GM23338 (cell line): Measurements from ENCODE around the gene GNL2. TPM values are rescaled to one million over a fixed set of nuclear protein-coding genes. Genes with fewer than 3 reads are reported as not detected.

Source experiments
- ATAC-seq: fragments of 200-7000 bp; cut with Tn5 transposase; 3 replicates; pipeline ENCODE4 v1.9.1; 2020
- DNase-seq: peaks from one replicate; pipeline ENCODE4 v3.0.0-alpha.2; 2015; ENCODE audit warnings: low spot score
- H2AFZ ChIP-seq: fragments of 200-600 bp; sonication (generic); 2 replicates; pipeline ENCODE4 v1.8.0; 2016; ENCODE audit warnings: antibody characterized with exemption, mild to moderate bottlenecking, moderate library complexity
- H3F3A ChIP-seq: fragments of 200-600 bp; sonication (generic); replicated peaks from 2 replicates; pipeline ENCODE4 v1.8.0; 2017; ENCODE audit warnings: antibody characterized with exemption, mixed run types, low read depth
- H3K27ac ChIP-seq: fragments of 200-600 bp; sonication (generic); 2 replicates; pipeline ENCODE4 v1.6.1; 2016; ENCODE audit warnings: low read depth
- H3K27me3 ChIP-seq: fragments of 200-600 bp; sonication (generic); 2 replicates; pipeline ENCODE4 v1.8.0; 2016; ENCODE audit warnings: mild to moderate bottlenecking, mixed run types, moderate library complexity; ENCODE audit not compliant: insufficient read depth
- H3K36me3 ChIP-seq: fragments of 200-600 bp; sonication (generic); 2 replicates; pipeline ENCODE4 v1.8.0; 2016; ENCODE audit warnings: mild to moderate bottlenecking; ENCODE audit not compliant: insufficient read depth
- H3K4me1 ChIP-seq: fragments of 200-600 bp; sonication (generic); 2 replicates; pipeline ENCODE4 v1.8.0; 2016; ENCODE audit warnings: mild to moderate bottlenecking, moderate library complexity; ENCODE audit not compliant: insufficient read depth
- H3K4me2 ChIP-seq: fragments of 200-600 bp; sonication (generic); 2 replicates; pipeline ENCODE4 v1.7.1; 2017; ENCODE audit warnings: mixed run types
- H3K4me3 ChIP-seq: fragments of 200-600 bp; sonication (generic); 2 replicates; pipeline ENCODE4 v1.6.1; 2016; ENCODE audit warnings: mixed run types
- H3K79me2 ChIP-seq: fragments of 200-600 bp; sonication (generic); replicated peaks from 2 replicates; pipeline ENCODE4 v1.8.0; 2017; ENCODE audit warnings: mild to moderate bottlenecking; ENCODE audit not compliant: insufficient read depth
- H3K9me2 ChIP-seq: fragments of 200-600 bp; sonication (generic); 2 replicates; pipeline ENCODE4 v1.8.0; 2017; ENCODE audit not compliant: insufficient read depth
- H4K20me1 ChIP-seq: fragments of 200-600 bp; sonication (generic); replicated peaks from 2 replicates; pipeline ENCODE4 v1.8.0; 2017; ENCODE audit warnings: mild to moderate bottlenecking; ENCODE audit not compliant: insufficient read depth
- H3K27ac Mint-ChIP-seq: 2 replicates; pipeline ENCODE4 v1.8.0; 2020; ENCODE audit warnings: inconsistent platforms, mild to moderate bottlenecking, moderate library complexity, mixed read lengths
- H3K27me3 Mint-ChIP-seq: 3 replicates; pipeline ENCODE4 v1.8.0; 2022; ENCODE audit warnings: low read depth, mild to moderate bottlenecking, moderate library complexity, mixed read lengths, inconsistent platforms; ENCODE audit not compliant: insufficient read depth, poor library complexity
- H3K36me3 Mint-ChIP-seq: 3 replicates; pipeline ENCODE4 v1.8.0; 2021; ENCODE audit warnings: low read depth, mild to moderate bottlenecking, inconsistent platforms, moderate library complexity, mixed read lengths
- H3K4me1 Mint-ChIP-seq: 3 replicates; pipeline ENCODE4 v1.8.0; 2020; ENCODE audit warnings: mild to moderate bottlenecking, inconsistent platforms, mixed read lengths
- H3K4me3 Mint-ChIP-seq: 3 replicates; pipeline ENCODE4 v1.8.0; 2021; ENCODE audit warnings: moderate library complexity, mild to moderate bottlenecking, inconsistent platforms, mixed read lengths
- H3K9me3 Mint-ChIP-seq: 3 replicates; pipeline ENCODE4 v1.8.0; 2020; ENCODE audit warnings: moderate library complexity, mild to moderate bottlenecking, inconsistent platforms, mixed read lengths
- CREB1 ChIP-seq: fragments of 250-450 bp; sonication (Bioruptor Pico); IDR thresholded peaks from 2 replicates; pipeline ENCODE4 v1.5.0; 2020; ENCODE audit warnings: low read depth, mild to moderate bottlenecking, moderate library complexity
- ETS1 ChIP-seq: IDR thresholded peaks from 2 replicates; pipeline ENCODE4 v1.6.1; 2016; ENCODE audit warnings: antibody characterized with exemption
- EZH2 ChIP-seq: fragments of 200-600 bp; sonication (generic); IDR thresholded peaks from one replicate; pipeline ENCODE4 v1.8.0; 2017; ENCODE audit warnings: antibody characterized with exemption, mild to moderate bottlenecking, low read depth; ENCODE audit not compliant: unreplicated experiment
- EZH2phosphoT487 ChIP-seq: fragments of 200-600 bp; sonication (generic); IDR thresholded peaks from one replicate; pipeline ENCODE4 v1.8.1; 2018; ENCODE audit warnings: antibody characterized with exemption; ENCODE audit not compliant: unreplicated experiment
- JUNB ChIP-seq: IDR thresholded peaks from one replicate; pipeline ENCODE4 v1.6.1; 2016; ENCODE audit warnings: antibody characterized with exemption; ENCODE audit not compliant: unreplicated experiment
- NANOG ChIP-seq: IDR thresholded peaks from 2 replicates; pipeline ENCODE4 v1.6.1; 2016; ENCODE audit warnings: antibody characterized with exemption, borderline replicate concordance
- POLR2AphosphoS5 ChIP-seq: IDR thresholded peaks from 2 replicates; pipeline ENCODE4 v1.6.1; 2016; ENCODE audit warnings: antibody characterized with exemption, low read depth
- STAT1 ChIP-seq: IDR thresholded peaks from one replicate; pipeline ENCODE4 v1.6.1; 2016; ENCODE audit warnings: antibody characterized with exemption; ENCODE audit not compliant: unreplicated experiment
- ZNF114 ChIP-seq: fragments of 250-450 bp; sonication (Bioruptor Pico); IDR thresholded peaks from 2 replicates; pipeline ENCODE4 v1.5.0; 2020; ENCODE audit warnings: mild to moderate bottlenecking, moderate library complexity
- polyA plus RNA-seq: library from polyadenylated mRNA; unstranded; fragments of >200 nt; fragmentation: Nextera tagmentation; extraction: Ambion mirVana; gene quantifications from 2 replicates; pipeline ENCODE4 v1.2.1, GENCODE V29; 2016
- total RNA-seq: library from RNA; depleted of rRNA; stranded (reverse); fragments of >200 nt; shearing (Covaris generic); gene quantifications from 2 replicates; pipeline ENCODE4 v1.2.3, GENCODE V29; 2014
- TF ChIP-seq, protein P1 (sequence below): IDR thresholded peaks from one replicate; pipeline ENCODE4 v1.6.1; 2018; ENCODE audit warnings: antibody characterized with exemption; ENCODE audit not compliant: unreplicated experiment

The GNL2 gene
- total and polyA plus RNA-seq, 2 experiments from 2014 or later: 78.4 to 121 TPM

GRCh38 chr1:37567023-37567422, 28.7 kb downstream of the GNL2 start (continued):
- TF ChIP-seq, protein P1, sequence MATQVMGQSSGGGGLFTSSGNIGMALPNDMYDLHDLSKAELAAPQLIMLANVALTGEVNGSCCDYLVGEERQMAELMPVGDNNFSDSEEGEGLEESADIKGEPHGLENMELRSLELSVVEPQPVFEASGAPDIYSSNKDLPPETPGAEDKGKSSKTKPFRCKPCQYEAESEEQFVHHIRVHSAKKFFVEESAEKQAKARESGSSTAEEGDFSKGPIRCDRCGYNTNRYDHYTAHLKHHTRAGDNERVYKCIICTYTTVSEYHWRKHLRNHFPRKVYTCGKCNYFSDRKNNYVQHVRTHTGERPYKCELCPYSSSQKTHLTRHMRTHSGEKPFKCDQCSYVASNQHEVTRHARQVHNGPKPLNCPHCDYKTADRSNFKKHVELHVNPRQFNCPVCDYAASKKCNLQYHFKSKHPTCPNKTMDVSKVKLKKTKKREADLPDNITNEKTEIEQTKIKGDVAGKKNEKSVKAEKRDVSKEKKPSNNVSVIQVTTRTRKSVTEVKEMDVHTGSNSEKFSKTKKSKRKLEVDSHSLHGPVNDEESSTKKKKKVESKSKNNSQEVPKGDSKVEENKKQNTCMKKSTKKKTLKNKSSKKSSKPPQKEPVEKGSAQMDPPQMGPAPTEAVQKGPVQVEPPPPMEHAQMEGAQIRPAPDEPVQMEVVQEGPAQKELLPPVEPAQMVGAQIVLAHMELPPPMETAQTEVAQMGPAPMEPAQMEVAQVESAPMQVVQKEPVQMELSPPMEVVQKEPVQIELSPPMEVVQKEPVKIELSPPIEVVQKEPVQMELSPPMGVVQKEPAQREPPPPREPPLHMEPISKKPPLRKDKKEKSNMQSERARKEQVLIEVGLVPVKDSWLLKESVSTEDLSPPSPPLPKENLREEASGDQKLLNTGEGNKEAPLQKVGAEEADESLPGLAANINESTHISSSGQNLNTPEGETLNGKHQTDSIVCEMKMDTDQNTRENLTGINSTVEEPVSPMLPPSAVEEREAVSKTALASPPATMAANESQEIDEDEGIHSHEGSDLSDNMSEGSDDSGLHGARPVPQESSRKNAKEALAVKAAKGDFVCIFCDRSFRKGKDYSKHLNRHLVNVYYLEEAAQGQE: no peak
- TF ChIP-seq EZH2phosphoT487 (no peak), JUNB (no peak)

DNA sequence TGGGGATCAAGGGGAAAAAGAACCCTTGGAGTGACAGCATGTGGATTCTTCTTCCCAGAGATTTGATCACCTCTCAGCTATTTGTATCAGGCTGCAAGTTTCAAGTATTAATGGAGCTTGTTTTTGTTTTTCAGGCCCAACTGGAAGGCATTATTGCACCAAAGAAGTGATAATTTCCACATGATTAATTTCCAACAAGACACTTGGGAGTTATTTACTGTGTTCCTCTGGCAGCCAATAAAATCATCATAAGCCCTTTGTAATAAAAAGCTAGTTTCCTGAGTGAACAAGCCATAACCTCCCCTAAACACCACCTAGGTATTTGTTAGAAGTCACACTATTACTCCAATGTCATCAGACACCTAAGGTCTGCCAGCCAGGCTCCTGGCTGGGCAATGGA, 30.8 kb downstream of the GNL2 start:
- Mint-ChIP-seq H3K4me1 (no peaks in the 10 kb centered on the region; the same call in 2 of the 3 replicates), H3K36me3 (peaks cover 49% of the 10 kb centered on the region), H3K4me3 (no peak overlapping the region), H3K27me3 (peaks cover 2% of the 10 kb centered on the region), H3K9me3 (no peaks in the 10 kb centered on the region; the same call in 2 of the 3 replicates), H3K27ac (no peak overlapping the region)
- no peak for ATAC-seq
- Histone ChIP-seq H3K27ac (no peak overlapping the region), H3K27me3 (no peaks in the 10 kb centered on the region), H3K79me2 (no peaks in the 10 kb centered on the region; the same call in 1 of the 2 replicates), H3K4me2 (no peak overlapping the region), H2AFZ (no peak overlapping the region), H4K20me1 (peaks cover 16% of the 10 kb centered on the region; the same call in 1 of the 2 replicates), H3F3A (peaks cover 7% of the 10 kb centered on the region; the same call in 1 of the 2 replicates), H3K36me3 (peaks cover 42% of the 10 kb centered on the region), H3K4me3 (no peak overlapping the region), H3K9me2 (no peaks in the 10 kb centered on the region), H3K4me1 (no peaks in the 10 kb centered on the region)
- DNase-seq: no peak
- TF ChIP-seq EZH2: no peak
- no peak for TF ChIP-seq NANOG
- no peak for TF ChIP-seq STAT1
- no peak for TF ChIP-seq ETS1
- no peak for TF ChIP-seq CREB1
- no peak for TF ChIP-seq ZNF114 (CRISPR knock-in tag)
- TF ChIP-seq JUNB: no peak

DNA sequence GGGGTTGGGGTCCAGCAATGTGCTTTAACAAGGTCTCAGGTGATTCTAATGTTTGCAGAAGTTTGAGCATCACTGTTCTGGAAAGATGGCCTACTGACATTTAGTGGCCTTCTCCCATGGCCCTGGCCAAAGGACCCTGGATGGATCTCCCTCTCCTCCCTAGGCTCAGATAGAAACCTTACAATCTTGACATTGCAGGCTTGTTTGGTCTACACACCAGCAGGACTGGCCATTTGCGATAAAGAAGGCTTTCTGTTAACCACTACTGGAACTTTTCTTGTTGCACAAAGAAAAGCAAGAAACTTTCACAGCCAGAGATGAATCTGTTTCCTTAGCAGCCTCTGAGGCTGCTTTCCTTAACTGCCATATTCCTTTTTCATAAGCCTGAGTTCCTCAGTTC, 32.8 kb downstream of the GNL2 start:
- Histone ChIP-seq H3K4me2 (no peak overlapping the region), H3K9me2 (no peaks in the 10 kb centered on the region), H3K27ac (no peak overlapping the region), H3K4me1 (no peaks in the 10 kb centered on the region), H3K79me2 (no peaks in the 10 kb centered on the region), H3K4me3 (no peak overlapping the region), H2AFZ (no peak overlapping the region), H3K36me3 (peaks cover 23% of the 10 kb centered on the region), H4K20me1 (peaks cover 4% of the 10 kb centered on the region; the same call in 1 of the 2 replicates), H3F3A (peaks cover 5% of the 10 kb centered on the region; the same call in 1 of the 2 replicates), H3K27me3 (no peaks in the 10 kb centered on the region)
- Mint-ChIP-seq H3K36me3 (peaks cover 30% of the 10 kb centered on the region), H3K9me3 (no peaks in the 10 kb centered on the region; the same call in 2 of the 3 replicates), H3K27ac (no peak overlapping the region), H3K4me1 (peaks cover 5% of the 10 kb centered on the region), H3K27me3 (peaks cover 4% of the 10 kb centered on the region), H3K4me3 (no peak overlapping the region)
- no peak for ATAC-seq
- DNase-seq: no peak
- TF ChIP-seq, protein P1: no peak
- TF ChIP-seq POLR2AphosphoS5 (no peak), EZH2phosphoT487 (no peak), CREB1 (no peak)
